ENCODE measurements around the gene PRICKLE2.
"Not testable (repeated sequence)": the region's sequence is repeated elsewhere in the genome, so short reads cannot be mapped to it uniquely, and the experiment has no call there.

The PRICKLE2 gene

DNA sequence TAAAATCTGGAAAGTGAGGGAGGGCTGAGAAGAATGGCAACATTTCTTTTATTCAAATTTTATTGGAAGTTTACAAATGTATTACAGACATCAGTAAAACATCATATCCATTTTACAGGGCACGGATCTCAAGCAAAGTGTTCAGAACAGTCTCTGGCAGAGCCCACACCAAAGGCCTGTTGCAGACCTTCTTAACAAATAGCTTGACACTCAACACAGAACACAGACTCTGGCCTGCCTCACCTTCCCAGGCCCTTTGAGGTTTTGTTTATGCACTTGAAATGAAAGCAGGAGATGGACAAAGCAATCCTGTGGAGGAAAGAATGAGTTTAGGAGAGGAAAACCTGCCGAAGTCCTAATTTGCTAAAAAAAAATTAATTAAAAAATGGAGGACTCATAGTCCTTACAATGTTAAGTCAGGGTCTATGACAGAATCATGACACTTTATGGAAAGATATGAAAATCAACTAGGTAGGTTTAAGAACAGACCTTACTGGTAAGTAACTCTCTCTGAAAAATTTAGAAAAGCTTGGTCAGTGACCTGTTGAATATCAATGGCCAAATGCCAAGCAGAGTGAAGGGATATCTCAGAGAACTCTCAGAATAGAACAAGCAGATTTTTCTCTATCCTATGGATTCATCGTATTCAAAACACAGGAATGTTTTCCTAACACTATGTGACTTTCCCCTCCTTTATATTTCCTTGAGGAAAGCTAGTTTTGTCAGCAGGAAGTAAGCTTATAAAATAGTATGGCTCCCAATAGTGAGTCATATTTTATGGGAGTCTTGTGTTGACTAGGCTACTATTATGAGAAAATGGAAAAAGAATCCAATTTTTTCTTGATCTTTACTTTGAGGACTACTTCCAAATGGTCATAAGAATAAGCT is 131.2 kb downstream of the PRICKLE2 start:
- H3K4me1 ChIP-seq (ENCODE audit: low read length): no peaks in the 10 kb centered on the region
- H4K20me1 ChIP-seq (ENCODE audit: insufficient read depth, low read length): no peaks in the 10 kb centered on the region
- H3K4me2 ChIP-seq (ENCODE audit: low read depth, low read length): no peak overlapping the region
- H3K27ac ChIP-seq (ENCODE audit: low read length): no peak overlapping the region
- no peaks in the 10 kb centered on the region for H3F3A ChIP-seq (ENCODE audit: insufficient read depth, low read length)
- H2AFZ ChIP-seq (ENCODE audit: low read length): no peak overlapping the region
- H3K36me3 ChIP-seq (replicated peaks; ENCODE audit: insufficient read depth, low read length): no peaks in the 10 kb centered on the region; the same call in 1 of the 2 replicates
- no peak overlapping the region for H3K4me3 ChIP-seq (ENCODE audit: low read length)
- H3K9me3 ChIP-seq (replicated peaks; ENCODE audit: insufficient read depth, low read length): no peaks in the 10 kb centered on the region
- DNase-seq: no peak
- H3K9me2 ChIP-seq (replicated peaks; ENCODE audit: insufficient read depth, low read length): no peaks in the 10 kb centered on the region
- no peak for TF ChIP-seq EZH2phosphoT487 (IDR thresholded peaks at IDR 0.05; ENCODE audit: low read length)
- TF ChIP-seq CTCF (IDR thresholded peaks at IDR 0.05; ENCODE audit: low read length): no peak
- no peak for TF ChIP-seq EZH2 (optimal IDR thresholded peaks at IDR 0.05; ENCODE audit: low read depth, low read length)
- H3K9ac ChIP-seq (ENCODE audit: low read length): no peak overlapping the region
- no peaks in the 10 kb centered on the region for H3K27me3 ChIP-seq (replicated peaks; ENCODE audit: insufficient read depth, low read length)
- H3K79me2 ChIP-seq (ENCODE audit: low read length): no peaks in the 10 kb centered on the region

GRCh38 chr3:64093211-64093610 is 132.1 kb downstream of the PRICKLE2 start:
- Histone ChIP-seq H3F3A (ENCODE audit: insufficient read depth, low read length) (no peaks in the 10 kb centered on the region), H3K36me3 (replicated peaks; ENCODE audit: insufficient read depth, low read length) (no peaks in the 10 kb centered on the region), H3K27ac (ENCODE audit: low read length) (no peak overlapping the region), H3K9ac (ENCODE audit: low read length) (no peak overlapping the region), H3K4me3 (ENCODE audit: low read length) (no peak overlapping the region), H3K27me3 (replicated peaks; ENCODE audit: insufficient read depth, low read length) (no peaks in the 10 kb centered on the region), H3K9me3 (replicated peaks; ENCODE audit: insufficient read depth, low read length) (no peaks in the 10 kb centered on the region), H3K4me2 (ENCODE audit: low read depth, low read length) (no peak overlapping the region), H3K79me2 (ENCODE audit: low read length) (no peaks in the 10 kb centered on the region), H3K4me1 (ENCODE audit: low read length) (no peaks in the 10 kb centered on the region), H3K9me2 (replicated peaks; ENCODE audit: insufficient read depth, low read length) (no peaks in the 10 kb centered on the region), H2AFZ (ENCODE audit: low read length) (no peak overlapping the region), H4K20me1 (ENCODE audit: insufficient read depth, low read length) (no peaks in the 10 kb centered on the region)
- no peak for TF ChIP-seq EZH2 (optimal IDR thresholded peaks at IDR 0.05; ENCODE audit: low read depth, low read length)
- TF ChIP-seq CTCF (IDR thresholded peaks at IDR 0.05; ENCODE audit: low read length): no peak
- TF ChIP-seq EZH2phosphoT487 (IDR thresholded peaks at IDR 0.05; ENCODE audit: low read length): no peak
- no peak for DNase-seq

DNA sequence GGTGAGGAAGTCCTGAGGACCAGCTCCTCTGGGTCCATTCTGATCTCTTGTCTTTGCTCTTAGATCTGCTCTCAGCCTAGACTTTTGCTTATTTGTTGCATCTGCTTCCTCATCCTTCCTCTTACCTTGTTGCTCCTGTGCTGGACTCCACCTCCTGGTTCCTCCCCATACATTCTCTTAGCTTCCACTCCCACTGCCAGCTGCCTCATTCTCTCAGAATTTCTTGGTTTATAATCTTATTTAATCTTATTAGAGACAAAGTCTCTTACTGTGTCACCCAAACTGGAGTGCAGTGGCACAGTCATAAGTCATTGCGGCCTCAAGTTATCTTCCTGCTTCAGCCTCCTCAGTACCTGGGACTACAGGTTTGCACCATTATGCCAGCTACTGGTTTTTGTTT is 133.8 kb downstream of the PRICKLE2 start:
- no peaks in the 10 kb centered on the region for H3K36me3 ChIP-seq (replicated peaks; ENCODE audit: insufficient read depth, low read length)
- H4K20me1 ChIP-seq (ENCODE audit: insufficient read depth, low read length): no peaks in the 10 kb centered on the region
- no peaks in the 10 kb centered on the region for H3F3A ChIP-seq (ENCODE audit: insufficient read depth, low read length)
- DNase-seq: no peak
- H3K79me2 ChIP-seq (ENCODE audit: low read length): no peaks in the 10 kb centered on the region
- no peaks in the 10 kb centered on the region for H3K4me1 ChIP-seq (ENCODE audit: low read length)
- H3K4me3 ChIP-seq (ENCODE audit: low read length): no peak overlapping the region
- H2AFZ ChIP-seq (ENCODE audit: low read length): no peak overlapping the region
- H3K27ac ChIP-seq (ENCODE audit: low read length): no peak overlapping the region
- no peak for TF ChIP-seq CTCF (IDR thresholded peaks at IDR 0.05; ENCODE audit: low read length)
- TF ChIP-seq EZH2 (optimal IDR thresholded peaks at IDR 0.05; ENCODE audit: low read depth, low read length): no peak
- TF ChIP-seq EZH2phosphoT487 (IDR thresholded peaks at IDR 0.05; ENCODE audit: low read length): no peak
- no peak overlapping the region for H3K4me2 ChIP-seq (ENCODE audit: low read depth, low read length)
- H3K9me2 ChIP-seq (replicated peaks; ENCODE audit: insufficient read depth, low read length): no peaks in the 10 kb centered on the region
- H3K9me3 ChIP-seq (replicated peaks; ENCODE audit: insufficient read depth, low read length): no peaks in the 10 kb centered on the region
- H3K27me3 ChIP-seq (replicated peaks; ENCODE audit: insufficient read depth, low read length): no peaks in the 10 kb centered on the region
- no peak overlapping the region for H3K9ac ChIP-seq (ENCODE audit: low read length)

DNA sequence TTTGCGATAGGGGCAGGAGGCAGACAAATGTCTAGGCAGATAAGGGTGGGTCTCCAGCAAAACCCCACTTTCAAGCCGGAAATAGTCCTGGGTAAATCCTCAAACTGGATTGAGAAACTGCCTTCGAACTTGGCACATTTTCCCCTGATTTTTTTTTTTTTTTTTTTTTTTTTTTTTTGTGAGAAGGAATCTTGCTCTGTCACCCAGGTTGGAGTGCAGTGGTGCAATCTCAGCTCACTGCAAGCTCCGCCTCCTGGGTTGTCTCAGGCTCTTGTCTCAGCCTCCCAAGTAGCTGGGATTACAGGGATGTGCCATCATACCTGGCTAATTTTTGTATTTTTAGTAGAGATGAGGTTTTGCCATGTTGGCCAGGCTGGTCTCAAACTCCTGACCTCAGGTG is 135.9 kb downstream of the PRICKLE2 start:
- not testable (repeated sequence) for H3K27ac ChIP-seq (ENCODE audit: low read length); H4K20me1 ChIP-seq (ENCODE audit: insufficient read depth, low read length); H3F3A ChIP-seq (ENCODE audit: insufficient read depth, low read length); H3K79me2 ChIP-seq (ENCODE audit: low read length); H3K36me3 ChIP-seq (replicated peaks; ENCODE audit: insufficient read depth, low read length); H3K9me3 ChIP-seq (replicated peaks; ENCODE audit: insufficient read depth, low read length); H3K4me3 ChIP-seq (ENCODE audit: low read length); H3K4me2 ChIP-seq (ENCODE audit: low read depth, low read length); H3K9ac ChIP-seq (ENCODE audit: low read length); H3K9me2 ChIP-seq (replicated peaks; ENCODE audit: insufficient read depth, low read length); H3K4me1 ChIP-seq (ENCODE audit: low read length); H2AFZ ChIP-seq (ENCODE audit: low read length); DNase-seq; H3K27me3 ChIP-seq (replicated peaks; ENCODE audit: insufficient read depth, low read length)

Data from MM.1S (cell line).